Measurements from ENCODE around the gene GRK3. TPM values are rescaled to one million over a fixed set of nuclear protein-coding genes. Genes with fewer than 3 reads are reported as not detected.

Gene GRK3
- total and polyA plus RNA-seq, 2 donors (not counting 3 experiments of a cell fraction or from before 2014, with no cell fraction given), result 0.68 to 4.4 TPM

DNA sequence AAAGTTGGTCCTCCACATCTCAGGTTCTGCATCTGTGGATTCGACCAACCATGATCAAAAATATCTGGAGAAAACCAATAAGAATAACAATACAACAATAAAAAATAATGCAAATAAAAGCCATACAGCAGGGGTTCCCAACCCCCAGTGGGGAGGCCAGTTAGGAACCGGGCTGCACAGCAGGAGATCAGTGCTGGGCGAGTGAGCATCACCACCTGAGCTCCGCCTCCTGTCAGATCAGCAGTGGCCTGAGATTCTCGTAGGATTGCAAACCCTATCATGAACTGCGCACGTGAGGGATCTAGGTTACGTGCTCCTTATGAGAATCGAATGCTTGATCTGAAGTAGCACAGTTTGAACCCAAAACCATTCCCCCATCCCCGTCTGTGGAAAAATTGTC lies 152.2 kb downstream of the GRK3 start:
- no peak overlapping the region for H2AFZ ChIP-seq (ENCODE audit: low read depth, low read length)
- dilution Hi-C loops (cut with MboI; ENCODE audit: extremely low pct_ligation_motif_present, low sequenced_read_pairs), result no loop called here
- H3K4me2 ChIP-seq (ENCODE audit: insufficient read depth, low read length), result no peak overlapping the region
- H3K9me3 ChIP-seq (replicated peaks; ENCODE audit: control insufficient read depth, insufficient read depth, low read length), result no peaks in the 10 kb centered on the region
- no peaks in the 10 kb centered on the region for H4K20me1 ChIP-seq (replicated peaks; ENCODE audit: control insufficient read depth, extremely low read depth, insufficient read depth, low read length)
- no peak for TF ChIP-seq JUN (IDR thresholded peaks at IDR 0.05; ENCODE audit: borderline replicate concordance, insufficient read depth, insufficient read length, low read depth)
- TF ChIP-seq FOS (IDR thresholded peaks at IDR 0.05; ENCODE audit: borderline replicate concordance, insufficient read depth, low read length), result no peak
- no peak for TF ChIP-seq POLR2A (IDR thresholded peaks at IDR 0.05; ENCODE audit: low read depth, low read length)
- TF ChIP-seq, protein P1, sequence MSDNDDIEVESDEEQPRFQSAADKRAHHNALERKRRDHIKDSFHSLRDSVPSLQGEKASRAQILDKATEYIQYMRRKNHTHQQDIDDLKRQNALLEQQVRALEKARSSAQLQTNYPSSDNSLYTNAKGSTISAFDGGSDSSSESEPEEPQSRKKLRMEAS (IDR thresholded peaks at IDR 0.05; ENCODE audit: insufficient read depth, insufficient read length), result no peak
- TF ChIP-seq GATA2 (IDR thresholded peaks at IDR 0.05; ENCODE audit: insufficient read depth, insufficient read length, low read depth, low read length), result no peak
- TF ChIP-seq POLR2AphosphoS5 (IDR thresholded peaks at IDR 0.05; ENCODE audit: insufficient read depth, low read depth, low read length), result no peak
- TF ChIP-seq MYC (IDR thresholded peaks at IDR 0.05; ENCODE audit: low read depth, low read length), result no peak
- no peak for TF ChIP-seq EZH2 (IDR thresholded peaks at IDR 0.05; ENCODE audit: borderline replicate concordance, low read depth, low read length, severe bottlenecking)
- TF ChIP-seq, protein P2, sequence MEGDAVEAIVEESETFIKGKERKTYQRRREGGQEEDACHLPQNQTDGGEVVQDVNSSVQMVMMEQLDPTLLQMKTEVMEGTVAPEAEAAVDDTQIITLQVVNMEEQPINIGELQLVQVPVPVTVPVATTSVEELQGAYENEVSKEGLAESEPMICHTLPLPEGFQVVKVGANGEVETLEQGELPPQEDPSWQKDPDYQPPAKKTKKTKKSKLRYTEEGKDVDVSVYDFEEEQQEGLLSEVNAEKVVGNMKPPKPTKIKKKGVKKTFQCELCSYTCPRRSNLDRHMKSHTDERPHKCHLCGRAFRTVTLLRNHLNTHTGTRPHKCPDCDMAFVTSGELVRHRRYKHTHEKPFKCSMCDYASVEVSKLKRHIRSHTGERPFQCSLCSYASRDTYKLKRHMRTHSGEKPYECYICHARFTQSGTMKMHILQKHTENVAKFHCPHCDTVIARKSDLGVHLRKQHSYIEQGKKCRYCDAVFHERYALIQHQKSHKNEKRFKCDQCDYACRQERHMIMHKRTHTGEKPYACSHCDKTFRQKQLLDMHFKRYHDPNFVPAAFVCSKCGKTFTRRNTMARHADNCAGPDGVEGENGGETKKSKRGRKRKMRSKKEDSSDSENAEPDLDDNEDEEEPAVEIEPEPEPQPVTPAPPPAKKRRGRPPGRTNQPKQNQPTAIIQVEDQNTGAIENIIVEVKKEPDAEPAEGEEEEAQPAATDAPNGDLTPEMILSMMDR (IDR thresholded peaks at IDR 0.05; ENCODE audit: extremely low read depth in 1 of 2, insufficient read depth in 1 of 2, low read depth in 1 of 2, low read length in 2 of 2), result no peak
- no peak overlapping the region for H3K9ac ChIP-seq (replicated peaks; ENCODE audit: extremely low read depth, insufficient read depth, low read length)
- DNase-seq (ENCODE audit: low read depth, low spot score) (no peak), FAIRE-seq (no peak)
- H3K27me3 ChIP-seq (ENCODE audit: control insufficient read depth in 2 of 2, insufficient read depth in 2 of 2, low read length in 2 of 2), result no peaks in the 10 kb centered on the region
- intact Hi-C loops (cut with micrococcal nuclease), result no loop called here
- BruUV-seq (replicated peaks), result no TSS peak
- ChIA-PET POLR2A (no interaction called here), CTCF (no interaction called here)
- no peaks in the 10 kb centered on the region for H3K9me1 ChIP-seq (replicated peaks; ENCODE audit: control insufficient read depth, extremely low read depth, insufficient read depth, low read length)
- no peak overlapping the region for H3K4me3 ChIP-seq (replicated peaks in 1 of 3; ENCODE audit: insufficient read depth in 1 of 3, low read depth in 1 of 3, low read length in 3 of 3)
- no peaks in the 10 kb centered on the region for H3K36me3 ChIP-seq (ENCODE audit: control insufficient read depth in 2 of 2, extremely low read depth in 1 of 2, insufficient read depth in 2 of 2, low read length in 2 of 2)
- no peaks in the 10 kb centered on the region for H3K4me1 ChIP-seq (ENCODE audit: control insufficient read depth, extremely low read depth, insufficient read depth, low read length)
- H3K27ac ChIP-seq (ENCODE audit: insufficient read depth, low read depth, low read length), result no peak overlapping the region
- no peaks in the 10 kb centered on the region for H3K79me2 ChIP-seq (ENCODE audit: control insufficient read depth, insufficient read depth, low read length)
